Measurements from ENCODE around the gene MMP11. TPM values are rescaled to one million over a fixed set of nuclear protein-coding genes. Genes with fewer than 3 reads are reported as not detected.
"Not testable (repeated sequence)": the region's sequence is repeated elsewhere in the genome, so short reads cannot be mapped to it uniquely, and the experiment has no call there.

The MMP11 gene, protein sequence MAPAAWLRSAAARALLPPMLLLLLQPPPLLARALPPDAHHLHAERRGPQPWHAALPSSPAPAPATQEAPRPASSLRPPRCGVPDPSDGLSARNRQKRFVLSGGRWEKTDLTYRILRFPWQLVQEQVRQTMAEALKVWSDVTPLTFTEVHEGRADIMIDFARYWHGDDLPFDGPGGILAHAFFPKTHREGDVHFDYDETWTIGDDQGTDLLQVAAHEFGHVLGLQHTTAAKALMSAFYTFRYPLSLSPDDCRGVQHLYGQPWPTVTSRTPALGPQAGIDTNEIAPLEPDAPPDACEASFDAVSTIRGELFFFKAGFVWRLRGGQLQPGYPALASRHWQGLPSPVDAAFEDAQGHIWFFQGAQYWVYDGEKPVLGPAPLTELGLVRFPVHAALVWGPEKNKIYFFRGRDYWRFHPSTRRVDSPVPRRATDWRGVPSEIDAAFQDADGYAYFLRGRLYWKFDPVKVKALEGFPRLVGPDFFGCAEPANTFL
- total RNA-seq (2021; ENCODE audit: unreplicated experiment) (7.4 TPM), Bru-seq, nascent RNA (percentile 42 among the genes with signal in this experiment), BruChase-seq, experiment 1, labeled RNA remaining after a 6-hour chase (percentile 45 among the genes with signal in this experiment), BruChase-seq, experiment 2, labeled RNA remaining after a 2-hour chase (percentile 44 among the genes with signal in this experiment)
- 6.2 and 8.3 TPM in 2 replicates for polyA plus RNA-seq (2012)
- long read RNA-seq, transcript MMP11-201 (8 exons, 2,291 nt) = major isoform, 11 of 18 reads
- long read RNA-seq, partial matches to known transcripts = 4 of 18 reads
- long read RNA-seq, other reads (novel, unspliced or antisense) = 3 of 18 reads

DNA sequence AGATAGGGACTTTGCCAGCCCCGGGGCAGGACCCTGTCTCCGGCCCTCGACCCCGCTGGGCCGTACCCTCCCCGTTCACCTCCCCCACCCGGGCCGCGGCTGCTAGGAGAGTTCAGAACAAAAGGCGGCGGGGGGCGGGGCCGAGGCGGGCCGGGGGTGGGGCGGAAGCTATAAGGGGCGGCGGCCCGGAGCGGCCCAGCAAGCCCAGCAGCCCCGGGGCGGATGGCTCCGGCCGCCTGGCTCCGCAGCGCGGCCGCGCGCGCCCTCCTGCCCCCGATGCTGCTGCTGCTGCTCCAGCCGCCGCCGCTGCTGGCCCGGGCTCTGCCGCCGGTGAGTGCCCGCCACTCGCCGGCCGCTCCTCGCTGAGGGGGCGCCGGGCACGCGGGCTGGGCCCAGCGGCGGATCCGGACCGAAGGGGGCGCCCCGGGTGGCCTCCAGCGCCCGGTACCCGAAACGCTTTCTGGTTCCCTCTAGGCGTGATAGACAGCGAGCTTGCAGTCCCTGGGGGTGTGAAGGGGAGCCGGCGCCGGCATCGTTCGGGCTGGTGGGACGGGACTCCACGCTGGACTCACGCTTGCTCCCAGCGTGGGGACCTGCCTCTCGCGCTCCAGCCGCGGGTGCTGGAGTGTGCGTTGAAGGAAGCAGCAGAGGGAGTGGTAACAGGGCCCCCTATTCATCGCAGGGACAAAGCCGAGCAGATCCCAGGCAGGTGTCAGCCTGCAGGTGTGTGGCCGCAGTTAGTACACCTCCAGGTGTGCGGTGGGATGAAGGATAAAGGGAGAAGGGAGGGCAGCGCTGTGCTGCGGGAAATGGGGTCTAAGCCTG lies at the start of gene MMP11:
Gene MMP11, plus strand, starts transcription at position 201 of the 825 bp plus-strand sequence. Its CDS starts 22 bp downstream, at position 223.
- H3K79me2 ChIP-seq (ENCODE audit: insufficient read depth, low read length) = peaks cover under 1% of the 10 kb centered on the region; the same call in 1 of the 2 replicates
- CTCF ChIA-PET = interaction anchor here (1.0 to 1.1 kb wide), 2 partner anchors 13 to 77 kb away, joined by 3 to 4 read pairs; no protein-coding TSS in a partner anchor
- H3K36me3 ChIP-seq (ENCODE audit: control insufficient read depth in 1 of 2, insufficient read depth in 2 of 2, low read length in 2 of 2) = no peaks in the 10 kb centered on the region
- no peaks in the 10 kb centered on the region for H3K9me3 ChIP-seq (ENCODE audit: control insufficient read depth in 1 of 2, insufficient read depth in 1 of 2, low read depth in 1 of 2, low read length in 2 of 2)
- H3K4me1 ChIP-seq (ENCODE audit: control insufficient read depth in 1 of 2, insufficient read depth in 2 of 2, low read length in 2 of 2) = peaks cover 31 to 60% of the 10 kb centered on the region in 2 experiments
- RAD21 ChIA-PET (ENCODE audit: low non-redundant PET in 1 of 2, low total read pairs in 2 of 2, uncharacterized antibody in 2 of 2, unreplicated experiment in 2 of 2) = interaction anchor here in 1 of 2 experiments (0.6 kb wide), 1 partner anchor 238 kb away, joined by 3 read pairs; the partner anchor contains the start of gene CABIN1
- peak within 1 kb of the TSS; percentile 50 to 67 for H3K4me3 ChIP-seq (replicated peaks in 1 of 2; ENCODE audit: low read depth in 1 of 2, low read length in 2 of 2)
- DNase-seq (ENCODE audit: low read depth, low spot score) = no peak
- ATAC-seq = peak; percentile 60
- intact Hi-C loops (cut with micrococcal nuclease) = no loop called here
- H3K27me3 ChIP-seq (ENCODE audit: insufficient read depth, low read length) = no peaks in the 10 kb centered on the region
- peak within 1 kb of the TSS; percentile 67 for H3K9ac ChIP-seq (ENCODE audit: low read length)
- no peak for TF ChIP-seq CBX3 (IDR thresholded peaks at IDR 0.05; ENCODE audit: low read depth)
- no peak for TF ChIP-seq SRF (IDR thresholded peaks at IDR 0.05; ENCODE audit: low read depth)
- peak; percentile 58; the same call in 1 of the 2 replicates for TF ChIP-seq POLR2AphosphoS5 (IDR thresholded peaks at IDR 0.05; ENCODE audit: low read depth, low read length)
- TF ChIP-seq ZFX (IDR thresholded peaks at IDR 0.05) = peak; percentile 78; the same call in 1 of the 2 replicates
- TF ChIP-seq RAD21 (IDR thresholded peaks at IDR 0.05; ENCODE audit: low read depth) = no peak
- no peak for TF ChIP-seq JUND (IDR thresholded peaks at IDR 0.05)
- TF ChIP-seq POLR2A (IDR thresholded peaks at IDR 0.05; ENCODE audit: borderline replicate concordance, extremely low read depth, insufficient read depth, insufficient read length) = peak; percentile 73
- TF ChIP-seq EGR1 (IDR thresholded peaks at IDR 0.05; ENCODE audit: low read depth) = no peak
- TF ChIP-seq, protein P1, sequence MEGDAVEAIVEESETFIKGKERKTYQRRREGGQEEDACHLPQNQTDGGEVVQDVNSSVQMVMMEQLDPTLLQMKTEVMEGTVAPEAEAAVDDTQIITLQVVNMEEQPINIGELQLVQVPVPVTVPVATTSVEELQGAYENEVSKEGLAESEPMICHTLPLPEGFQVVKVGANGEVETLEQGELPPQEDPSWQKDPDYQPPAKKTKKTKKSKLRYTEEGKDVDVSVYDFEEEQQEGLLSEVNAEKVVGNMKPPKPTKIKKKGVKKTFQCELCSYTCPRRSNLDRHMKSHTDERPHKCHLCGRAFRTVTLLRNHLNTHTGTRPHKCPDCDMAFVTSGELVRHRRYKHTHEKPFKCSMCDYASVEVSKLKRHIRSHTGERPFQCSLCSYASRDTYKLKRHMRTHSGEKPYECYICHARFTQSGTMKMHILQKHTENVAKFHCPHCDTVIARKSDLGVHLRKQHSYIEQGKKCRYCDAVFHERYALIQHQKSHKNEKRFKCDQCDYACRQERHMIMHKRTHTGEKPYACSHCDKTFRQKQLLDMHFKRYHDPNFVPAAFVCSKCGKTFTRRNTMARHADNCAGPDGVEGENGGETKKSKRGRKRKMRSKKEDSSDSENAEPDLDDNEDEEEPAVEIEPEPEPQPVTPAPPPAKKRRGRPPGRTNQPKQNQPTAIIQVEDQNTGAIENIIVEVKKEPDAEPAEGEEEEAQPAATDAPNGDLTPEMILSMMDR (IDR thresholded peaks at IDR 0.05 in 2 of 3, conservative IDR thresholded peaks at IDR 0.05 in 1 of 3; ENCODE audit: borderline replicate concordance in 1 of 3, insufficient read depth in 1 of 3, low read depth in 2 of 3, low read length in 2 of 3) = no peak
- TF ChIP-seq SIN3A (IDR thresholded peaks at IDR 0.05; ENCODE audit: low read depth) = no peak
- TF ChIP-seq ELF1 (IDR thresholded peaks at IDR 0.05; ENCODE audit: borderline replicate concordance, low read depth) = no peak
- H3K27ac ChIP-seq (ENCODE audit: low read depth, low read length) = peak within 1 kb of the TSS; percentile 77
- no peaks in the 10 kb centered on the region for H3K9me2 ChIP-seq (ENCODE audit: insufficient read depth)
- H4K20me1 ChIP-seq (ENCODE audit: insufficient read depth) = no peaks in the 10 kb centered on the region
- POLR2A ChIA-PET = interaction anchor here (1.5 to 3.4 kb wide), 2 partner anchors 9 to 14 kb away, joined by 4 to 22 read pairs; partner anchors contain the start of gene SMARCB1
- H3K4me2 ChIP-seq (ENCODE audit: low read length) = peak within 1 kb of the TSS; percentile 94
- H2AFZ ChIP-seq (ENCODE audit: low read depth, low read length, poor library complexity, severe bottlenecking) = peak within 1 kb of the TSS; percentile 61
- BruUV-seq (replicated peaks) = no TSS peak

DNA sequence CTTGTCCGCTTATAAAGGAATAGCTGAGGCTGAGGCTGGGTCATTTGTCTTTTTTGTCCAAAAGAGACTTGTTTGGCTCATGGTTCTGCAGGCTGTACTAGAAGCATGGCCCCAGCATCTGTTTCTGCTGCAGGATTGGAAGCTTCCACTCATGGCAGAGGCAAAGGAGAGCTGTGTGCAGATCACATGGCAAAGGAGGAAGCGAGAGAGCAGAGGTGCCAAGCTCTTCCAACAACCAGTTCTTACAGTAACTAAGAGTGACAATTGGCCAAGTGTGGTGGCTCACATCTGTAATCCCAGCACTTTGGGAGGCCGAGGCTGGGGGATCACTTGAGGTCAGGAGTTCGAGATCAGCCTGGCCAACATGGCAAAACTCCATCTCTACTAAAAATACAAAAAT lies 44.5 kb upstream of the MMP11 start:
- ATAC-seq; H3K9ac ChIP-seq (ENCODE audit: low read length); H3K27me3 ChIP-seq (ENCODE audit: insufficient read depth, low read length); H3K4me3 ChIP-seq (replicated peaks in 1 of 2; ENCODE audit: low read depth in 1 of 2, low read length in 2 of 2); intact Hi-C loops (cut with micrococcal nuclease); H3K4me2 ChIP-seq (ENCODE audit: low read length); H3K27ac ChIP-seq (ENCODE audit: low read depth, low read length); H3K9me3 ChIP-seq (ENCODE audit: control insufficient read depth in 1 of 2, insufficient read depth in 1 of 2, low read depth in 1 of 2, low read length in 2 of 2); BruUV-seq (replicated peaks); H3K9me2 ChIP-seq (ENCODE audit: insufficient read depth); H4K20me1 ChIP-seq (ENCODE audit: insufficient read depth); DNase-seq (ENCODE audit: low read depth, low spot score); H3K79me2 ChIP-seq (ENCODE audit: insufficient read depth, low read length); H3K4me1 ChIP-seq (ENCODE audit: control insufficient read depth in 1 of 2, insufficient read depth in 2 of 2, low read length in 2 of 2); H3K36me3 ChIP-seq (ENCODE audit: control insufficient read depth in 1 of 2, insufficient read depth in 2 of 2, low read length in 2 of 2); RAD21 ChIA-PET (ENCODE audit: low non-redundant PET in 1 of 2, low total read pairs in 2 of 2, uncharacterized antibody in 2 of 2, unreplicated experiment in 2 of 2); H2AFZ ChIP-seq (ENCODE audit: low read depth, low read length, poor library complexity, severe bottlenecking): not testable (repeated sequence)
- ChIA-PET CTCF (interaction anchor here (1.2 kb wide), 1 partner anchor 21 kb away, joined by 3 read pairs; no protein-coding TSS in a partner anchor), POLR2A (interaction anchor here (1.0 to 2.4 kb wide), 2 partner anchors 10 to 27 kb away, joined by 3 to 6 read pairs; no protein-coding TSS in a partner anchor)

Data from HCT116 (cell line).